ENCODE measurements around the gene RNF150. TPM values are rescaled to one million over a fixed set of nuclear protein-coding genes. Genes with fewer than 3 reads are reported as not detected.
A peak's percentile ranks its signal among the peaks of the same experiment; 100 is the strongest.

The RNF150 gene
- total and polyA plus RNA-seq, 7 donors: 0.46 to 69.0 (median 53.2) TPM

- Histone ChIP-seq H3K36me3 (no peaks in the 10 kb centered on the region), H3K4me3 (no peak overlapping the region), H3K4me1 (peaks cover 0 to 70% (median 44%) of the 10 kb centered on the region in 4 donors), H3K9me3 (no peaks in the 10 kb centered on the region), H3K27me3 (no peaks in the 10 kb centered on the region), H3K27ac (peak overlapping the region in 2 of 4 donors; percentile 5 to 57)
- 78 to 80% methylated on average over 7 of the region's 7 CpGs for WGBS, 2 donors
- intact Hi-C loops (cut with DNase I): loop anchor here (5.0 kb wide), 2 partner anchors 68 to 202 kb away; partner anchors contain the start of gene RNF150
- TF ChIP-seq POLR2AphosphoS5 (IDR thresholded peaks at IDR 0.05): no peak
- peak in 1 of 4 donors; percentile 51 for TF ChIP-seq EP300 (IDR thresholded peaks at IDR 0.05)
- no peak for TF ChIP-seq CTCF (IDR thresholded peaks at IDR 0.05)
- TF ChIP-seq POLR2A (IDR thresholded peaks at IDR 0.05): no peak
- DNase-seq: peak; percentile 71
These were observed 202.7 kb downstream of the RNF150 start for GRCh38 chr4:140930557-140930956.

DNA sequence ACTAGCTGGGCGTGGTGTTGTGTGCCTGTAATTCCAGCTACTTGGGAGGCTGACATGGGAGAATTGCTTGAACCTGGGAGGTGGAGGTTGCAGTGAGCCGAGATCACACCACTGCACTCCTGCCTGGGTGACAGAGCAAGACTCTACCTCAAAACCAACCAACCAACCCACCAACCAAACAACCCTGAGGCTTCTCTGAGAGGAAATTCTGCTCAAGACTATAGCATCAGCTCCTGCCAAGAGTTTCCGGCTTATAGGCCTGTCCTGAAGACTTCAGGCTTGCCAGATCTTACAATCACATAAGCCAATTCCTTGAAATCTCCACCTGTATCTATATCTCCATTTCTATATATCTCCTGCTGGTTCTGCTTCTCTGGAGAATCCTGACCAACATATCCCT, 203.3 kb downstream of the RNF150 start:
- Histone ChIP-seq H3K36me3 (peaks cover 0 to 2% (median under 1%) of the 10 kb centered on the region in 4 donors), H3K9me3 (no peaks in the 10 kb centered on the region), H3K27me3 (no peaks in the 10 kb centered on the region), H3K27ac (peak overlapping the region in 3 of 4 donors; percentile 5 to 57 (median 19)), H3K4me3 (no peak overlapping the region), H3K4me1 (peaks cover 0 to 70% (median 40%) of the 10 kb centered on the region in 4 donors)
- 86 to 89% methylated on average over 3 of the region's 3 CpGs for WGBS, 2 donors
- intact Hi-C loops (cut with DNase I): loop anchor here (5.0 kb wide), 2 partner anchors 68 to 202 kb away; partner anchors contain the start of gene RNF150
- DNase-seq: no peak
- TF ChIP-seq POLR2A (IDR thresholded peaks at IDR 0.05) (no peak), EP300 (IDR thresholded peaks at IDR 0.05) (no peak), CTCF (IDR thresholded peaks at IDR 0.05) (no peak), POLR2AphosphoS5 (IDR thresholded peaks at IDR 0.05) (no peak)

- H3K27ac ChIP-seq: no peak overlapping the region
These were observed 204.4 kb downstream of the RNF150 start for GRCh38 chr4:140928880-140929279.

GRCh38 chr4:140926672-140927071, 206.6 kb downstream of the RNF150 start:
- peak overlapping the region in 3 of 4 donors; percentile 32 to 55 (median 54) for H3K27ac ChIP-seq
- no peaks in the 10 kb centered on the region for H3K9me3 ChIP-seq
- TF ChIP-seq POLR2AphosphoS5 (IDR thresholded peaks at IDR 0.05) (no peak), POLR2A (IDR thresholded peaks at IDR 0.05) (no peak), CTCF (IDR thresholded peaks at IDR 0.05) (no peak), EP300 (IDR thresholded peaks at IDR 0.05) (no peak)
- H3K4me1 ChIP-seq: peaks cover 0 to 45% (median 23%) of the 10 kb centered on the region in 4 donors
- H3K4me3 ChIP-seq: no peak overlapping the region
- 37 to 68% methylated on average over 2 of the region's 2 CpGs for WGBS, 2 donors
- H3K27me3 ChIP-seq: no peaks in the 10 kb centered on the region
- H3K36me3 ChIP-seq: peaks cover 0 to 6% (median 2%) of the 10 kb centered on the region in 4 donors
- no peak for DNase-seq
- intact Hi-C loops (cut with DNase I): no loop called here

More at GRCh38 chr4:140928880-140929279, 204.4 kb downstream of the RNF150 start:
- intact Hi-C loops (cut with DNase I): no loop called here
- no peaks in the 10 kb centered on the region for H3K9me3 ChIP-seq
- H3K4me1 ChIP-seq: peaks cover 0 to 66% (median 33%) of the 10 kb centered on the region in 4 donors
- no peak for DNase-seq
- no peaks in the 10 kb centered on the region for H3K27me3 ChIP-seq
- TF ChIP-seq POLR2AphosphoS5 (IDR thresholded peaks at IDR 0.05): no peak
- TF ChIP-seq CTCF (IDR thresholded peaks at IDR 0.05): no peak
- TF ChIP-seq POLR2A (IDR thresholded peaks at IDR 0.05): no peak
- TF ChIP-seq EP300 (IDR thresholded peaks at IDR 0.05): no peak
- WGBS, 2 donors: 38 to 42% methylated on average over 3 of the region's 3 CpGs
- H3K4me3 ChIP-seq: no peak overlapping the region
- peaks cover 0 to 6% (median 2%) of the 10 kb centered on the region in 4 donors for H3K36me3 ChIP-seq

All from sigmoid colon (tissue), 7 donors.